CD14-positive monocyte (primary cell): ENCODE data around the gene POMC. TPM values are rescaled to one million over a fixed set of nuclear protein-coding genes. Genes with fewer than 3 reads are reported as not detected.

Experiments
- DNase-seq, 3 donors: peaks; one replicate each; pipeline ENCODE4 v3.0.0-alpha.2; 2011 to 2022
- H2AFZ ChIP-seq: 2 replicates; pipeline ENCODE4 v1.6.0; 2012; ENCODE audit warnings: mild to moderate bottlenecking, low read depth, low read length, inconsistent platforms; ENCODE audit not compliant: insufficient read depth, poor library complexity, severe bottlenecking
- H3K27ac ChIP-seq, 2 donors: 1 replicate in 1 of 2; 2 replicates in 1 of 2; pipeline ENCODE4 v1.5.1; 2012 to 2013; ENCODE audit warnings: low read length in 2 of 2, control low read depth in 1 of 2, inconsistent platforms in 1 of 2, low read depth in 1 of 2, mild to moderate bottlenecking in 1 of 2
- H3K27me3 ChIP-seq, 2 donors: one replicate each; pipeline versions ENCODE4 v1.6.0 to v1.6.1; 2011 to 2013; ENCODE audit warnings: low read length in 2 of 2; ENCODE audit not compliant: control insufficient read depth in 2 of 2, insufficient read depth in 2 of 2
- H3K36me3 ChIP-seq, 2 donors: replicated peaks in 1 of 2; 1 replicate in 1 of 2; 2 replicates in 1 of 2; pipeline versions ENCODE4 v1.5.1 to v1.6.1; 2012 to 2013; ENCODE audit warnings: low read length in 2 of 2, control low read depth in 1 of 2, inconsistent platforms in 1 of 2, mild to moderate bottlenecking in 1 of 2; ENCODE audit not compliant: insufficient read depth in 2 of 2, control insufficient read depth in 1 of 2
- H3K4me1 ChIP-seq, 2 donors: 1 replicate in 1 of 2; 2 replicates in 1 of 2; pipeline versions ENCODE4 v1.5.1 to v1.6.1; 2012 to 2013; ENCODE audit warnings: low read length in 2 of 2, control low read depth in 1 of 2, inconsistent platforms in 1 of 2, mild to moderate bottlenecking in 1 of 2, moderate library complexity in 1 of 2; ENCODE audit not compliant: insufficient read depth in 2 of 2, control insufficient read depth in 1 of 2
- H3K4me2 ChIP-seq: replicated peaks from 2 replicates; pipeline ENCODE3; 2012; ENCODE audit warnings: low read length, moderate library complexity, mild to moderate bottlenecking; ENCODE audit not compliant: poor library complexity, severe bottlenecking; ENCODE audit errors: extremely low read depth
- H3K4me3 ChIP-seq, 3 experiments: fragments of 200-600 bp in 1 of 3; sonication (generic) in 1 of 3; replicated peaks in 1 of 3; 1 replicate in 2 of 3; 2 replicates in 1 of 3; pipeline ENCODE4 v1.5.1; 2011 to 2013; ENCODE audit warnings: low read length in 3 of 3, mild to moderate bottlenecking in 3 of 3, control low read depth in 2 of 3, low read depth in 2 of 3, inconsistent platforms in 1 of 3, moderate library complexity in 1 of 3
- H3K79me2 ChIP-seq: 2 replicates; pipeline ENCODE4 v1.6.0; 2012; ENCODE audit warnings: mild to moderate bottlenecking, control low read depth, inconsistent platforms, low read length, moderate library complexity; ENCODE audit not compliant: insufficient read depth
- H3K9ac ChIP-seq: 2 replicates; pipeline ENCODE4 v1.6.0; 2017; ENCODE audit warnings: low read length, mild to moderate bottlenecking; ENCODE audit not compliant: insufficient read depth, poor library complexity, severe bottlenecking
- H3K9me3 ChIP-seq, 2 donors: replicated peaks in 1 of 2; 1 replicate in 1 of 2; 2 replicates in 1 of 2; pipeline versions ENCODE4 v1.5.1 to v1.6.1; 2012 to 2013; ENCODE audit warnings: low read length in 2 of 2, control low read depth in 1 of 2; ENCODE audit not compliant: control insufficient read depth in 1 of 2, insufficient read depth in 1 of 2
- H4K20me1 ChIP-seq: 2 replicates; pipeline ENCODE4 v1.6.0; 2012; ENCODE audit warnings: mild to moderate bottlenecking, low read length, control low read depth, moderate library complexity; ENCODE audit not compliant: insufficient read depth
- H3K27ac Mint-ChIP-seq, 7 donors: one replicate each; pipeline ENCODE4 v1.8.0; 2020; ENCODE audit warnings: mild to moderate bottlenecking in 7 of 7, mixed read lengths in 7 of 7, moderate library complexity in 6 of 7, inconsistent platforms in 2 of 7
- H3K27me3 Mint-ChIP-seq, 3 donors: one replicate each; pipeline ENCODE4 v1.8.0; 2021 to 2022; ENCODE audit warnings: low read depth in 3 of 3, mild to moderate bottlenecking in 3 of 3, mixed read lengths in 3 of 3, moderate library complexity in 3 of 3, inconsistent platforms in 1 of 3
- H3K36me3 Mint-ChIP-seq, 2 donors: one replicate each; pipeline ENCODE4 v1.8.0; 2020; ENCODE audit warnings: mixed read lengths in 2 of 2, inconsistent platforms in 1 of 2, mild to moderate bottlenecking in 1 of 2
- H3K4me1 Mint-ChIP-seq: one replicate; pipeline ENCODE4 v1.8.0; 2020; ENCODE audit warnings: mild to moderate bottlenecking, mixed read lengths
- H3K4me3 Mint-ChIP-seq, 2 donors: one replicate each; pipeline ENCODE4 v1.8.0; 2020; ENCODE audit warnings: mild to moderate bottlenecking in 2 of 2, mixed read lengths in 2 of 2, moderate library complexity in 1 of 2
- H3K9me3 Mint-ChIP-seq, 7 donors: one replicate each; pipeline ENCODE4 v1.8.0; 2020 to 2022; ENCODE audit warnings: mixed read lengths in 7 of 7, mild to moderate bottlenecking in 6 of 7, moderate library complexity in 6 of 7, inconsistent platforms in 2 of 7
- WGBS: methylation state at CpG from one replicate; pipeline ENCODE4 v1.1.5; 2013; ENCODE audit warnings: missing lambda C conversion rate; ENCODE audit not compliant: insufficient coverage; 5-methylcytosine and 5-hydroxymethylcytosine counted together
- intact Hi-C, 2 donors: fragments of 100-400 bp; cut with micrococcal nuclease; formaldehyde crosslinking; loops; one replicate each; pipeline versions ENCODE4 v1.15.0 to v1.15.1; 2023
- polyA plus RNA-seq, 3 donors: library from polyadenylated mRNA; depleted of rRNA in 1 of 3; unstranded in 2 of 3; stranded (reverse) in 1 of 3; fragments of 300-500 nt in 2 of 3; fragments of >200 nt in 1 of 3; fragmentation: Illumina TruSeq in 2 of 3; gene quantifications; 1 replicate in 2 of 3; 2 replicates in 1 of 3; pipeline ENCODE4 v1.2.3, GENCODE V29; 2012 to 2021
- TF ChIP-seq, protein P1 (sequence below): fragments of 200-600 bp; IDR thresholded peaks from one replicate; pipeline ENCODE4 v1.8.0; 2022; ENCODE audit warnings: antibody characterized with exemption, mild to moderate bottlenecking

Gene POMC
- polyA plus RNA-seq, 3 donors, result 3.5 to 4.7 (median 4.6) TPM

DNA sequence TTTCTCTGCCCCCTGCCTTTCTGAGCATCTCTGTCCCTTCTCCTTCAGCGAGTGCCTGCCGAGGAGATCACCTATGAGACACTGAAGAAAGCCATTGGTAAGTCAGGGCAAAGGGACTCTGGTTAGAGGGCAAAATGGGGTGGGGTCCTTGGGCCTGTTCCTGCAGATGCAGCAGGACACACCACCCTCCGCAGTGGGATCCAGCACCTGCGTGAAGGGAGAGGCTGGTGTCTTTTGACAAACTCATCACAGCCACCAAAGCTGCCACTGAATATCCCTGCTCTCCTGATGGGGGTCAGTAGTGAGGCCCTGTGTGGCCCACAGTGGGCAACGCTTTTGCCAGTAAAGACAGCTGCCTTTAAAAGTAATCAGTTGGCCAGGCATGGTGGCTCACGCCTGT is 18.7 kb downstream of the POMC start:
- H3K4me3 ChIP-seq, result no peak overlapping the region
- H3K4me1 Mint-ChIP-seq, result no peaks in the 10 kb centered on the region
- TF ChIP-seq, protein P1, sequence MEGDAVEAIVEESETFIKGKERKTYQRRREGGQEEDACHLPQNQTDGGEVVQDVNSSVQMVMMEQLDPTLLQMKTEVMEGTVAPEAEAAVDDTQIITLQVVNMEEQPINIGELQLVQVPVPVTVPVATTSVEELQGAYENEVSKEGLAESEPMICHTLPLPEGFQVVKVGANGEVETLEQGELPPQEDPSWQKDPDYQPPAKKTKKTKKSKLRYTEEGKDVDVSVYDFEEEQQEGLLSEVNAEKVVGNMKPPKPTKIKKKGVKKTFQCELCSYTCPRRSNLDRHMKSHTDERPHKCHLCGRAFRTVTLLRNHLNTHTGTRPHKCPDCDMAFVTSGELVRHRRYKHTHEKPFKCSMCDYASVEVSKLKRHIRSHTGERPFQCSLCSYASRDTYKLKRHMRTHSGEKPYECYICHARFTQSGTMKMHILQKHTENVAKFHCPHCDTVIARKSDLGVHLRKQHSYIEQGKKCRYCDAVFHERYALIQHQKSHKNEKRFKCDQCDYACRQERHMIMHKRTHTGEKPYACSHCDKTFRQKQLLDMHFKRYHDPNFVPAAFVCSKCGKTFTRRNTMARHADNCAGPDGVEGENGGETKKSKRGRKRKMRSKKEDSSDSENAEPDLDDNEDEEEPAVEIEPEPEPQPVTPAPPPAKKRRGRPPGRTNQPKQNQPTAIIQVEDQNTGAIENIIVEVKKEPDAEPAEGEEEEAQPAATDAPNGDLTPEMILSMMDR, result no peak
- H3K27me3 ChIP-seq, result no peaks in the 10 kb centered on the region
- no peak overlapping the region for H2AFZ ChIP-seq
- peaks cover 3 to 13% (median 4%) of the 10 kb centered on the region in 3 donors for H3K27me3 Mint-ChIP-seq
- H3K27ac Mint-ChIP-seq, result no peak overlapping the region
- no peak overlapping the region for H3K4me2 ChIP-seq
- WGBS, result 95% methylated on average over 4 of the region's 6 CpGs
- intact Hi-C loops, result no loop called here
- no peaks in the 10 kb centered on the region for H3K9me3 ChIP-seq
- H3K4me1 ChIP-seq, result no peaks in the 10 kb centered on the region
- no peak overlapping the region for H3K4me3 Mint-ChIP-seq
- DNase-seq, result no peak
- H3K36me3 Mint-ChIP-seq, result peaks cover 0 to 2% of the 10 kb centered on the region in 2 donors
- no peaks in the 10 kb centered on the region for H4K20me1 ChIP-seq
- H3K27ac ChIP-seq, result no peak overlapping the region
- peaks cover 0 to 3% (median 0%) of the 10 kb centered on the region in 7 donors for H3K9me3 Mint-ChIP-seq
- no peaks in the 10 kb centered on the region for H3K36me3 ChIP-seq
- no peaks in the 10 kb centered on the region for H3K79me2 ChIP-seq
- H3K9ac ChIP-seq, result no peak overlapping the region

DNA sequence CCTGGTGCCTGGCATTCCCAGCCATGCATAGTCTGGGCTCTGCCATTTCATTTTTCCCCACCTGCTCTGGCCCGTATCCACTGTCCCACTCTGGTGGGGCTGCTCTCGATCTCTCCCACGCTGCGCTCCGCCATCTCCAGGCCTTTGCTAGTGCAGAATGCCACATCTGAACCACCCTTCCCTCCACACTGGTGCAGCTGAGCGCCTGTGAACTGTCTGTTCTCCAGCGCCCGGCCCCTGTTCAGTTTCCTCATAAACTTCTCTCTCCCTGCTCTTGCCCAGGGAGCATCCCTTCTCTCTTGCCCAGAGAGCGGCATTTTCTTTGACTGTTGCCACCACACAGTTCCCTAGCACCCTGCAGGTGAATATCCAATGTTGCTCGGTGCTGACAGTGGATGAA is 21.5 kb downstream of the POMC start:
- Histone ChIP-seq H3K79me2 (no peaks in the 10 kb centered on the region), H3K27me3 (no peaks in the 10 kb centered on the region), H4K20me1 (no peaks in the 10 kb centered on the region), H3K4me3 (no peak overlapping the region), H3K27ac (no peak overlapping the region), H3K36me3 (no peaks in the 10 kb centered on the region), H3K9me3 (no peaks in the 10 kb centered on the region), H3K9ac (no peak overlapping the region), H2AFZ (no peak overlapping the region), H3K4me1 (no peaks in the 10 kb centered on the region), H3K4me2 (no peak overlapping the region)
- no peaks in the 10 kb centered on the region for H3K4me1 Mint-ChIP-seq
- no peaks in the 10 kb centered on the region for H3K36me3 Mint-ChIP-seq
- peaks cover 6 to 9% (median 6%) of the 10 kb centered on the region in 3 donors for H3K27me3 Mint-ChIP-seq
- WGBS, result 97% methylated on average over 7 of the region's 10 CpGs
- no peak for DNase-seq
- H3K9me3 Mint-ChIP-seq, result peaks cover 0 to 1% (median 0%) of the 10 kb centered on the region in 7 donors
- no peak overlapping the region for H3K4me3 Mint-ChIP-seq
- intact Hi-C loops, result no loop called here
- TF ChIP-seq, protein P1, result no peak
- no peak overlapping the region for H3K27ac Mint-ChIP-seq
